Activated T-cell treated with anti-CD3 and anti-CD28 coated beads for 4 hours (primary cell): ENCODE measurements around the gene MYO9A.
"Not testable (repeated sequence)": the region's sequence is repeated elsewhere in the genome, so short reads cannot be mapped to it uniquely, and the experiment has no call there.

Experiments used
- DNase-seq: peaks from one replicate; pipeline ENCODE4 v3.0.0-alpha.2; 2020

The MYO9A gene

GRCh38 chr15:72086920-72087648 lies 30.9 kb downstream of the MYO9A start:
- DNase-seq, result no peak

DNA sequence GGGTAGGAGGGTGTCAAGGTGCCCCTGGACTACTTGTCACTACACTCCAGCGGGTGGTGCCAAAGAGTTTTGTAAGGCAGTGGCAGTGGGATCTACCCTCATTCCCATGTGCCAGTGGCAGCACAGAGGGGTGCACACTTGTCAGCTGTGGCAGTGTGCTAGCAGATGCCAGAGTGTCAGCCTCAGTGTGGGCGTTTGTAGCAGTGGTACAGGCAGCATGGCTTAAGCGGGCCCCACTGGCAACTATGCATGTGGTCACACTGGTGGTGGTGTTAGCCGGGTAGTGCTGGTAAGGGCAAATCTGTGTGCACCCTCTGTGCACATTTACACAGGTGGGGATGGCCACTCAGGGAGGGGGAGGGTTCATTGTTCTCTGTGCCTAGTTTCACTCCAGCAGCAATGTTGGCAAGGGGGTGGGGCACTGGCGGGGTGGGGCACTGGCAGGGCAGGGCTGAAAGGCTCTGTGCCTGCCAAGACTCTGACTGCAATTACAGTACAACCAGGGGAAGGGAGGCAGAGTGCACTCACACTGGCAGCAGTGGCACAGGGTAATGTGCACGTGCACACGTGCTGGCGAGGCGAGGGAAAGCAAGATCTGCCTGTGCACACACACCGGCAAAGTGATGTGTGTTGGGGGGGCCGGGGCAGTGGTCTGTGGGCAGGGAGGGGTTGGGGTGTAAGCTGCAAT lies 31.8 kb downstream of the MYO9A start:
- no peak for DNase-seq

GRCh38 chr15:72082176-72082575 lies 35.8 kb downstream of the MYO9A start:
- DNase-seq, result no peak

- no peak for DNase-seq
Observed at GRCh38 chr15:72078887-72079286, 39.1 kb downstream of the MYO9A start.

DNA sequence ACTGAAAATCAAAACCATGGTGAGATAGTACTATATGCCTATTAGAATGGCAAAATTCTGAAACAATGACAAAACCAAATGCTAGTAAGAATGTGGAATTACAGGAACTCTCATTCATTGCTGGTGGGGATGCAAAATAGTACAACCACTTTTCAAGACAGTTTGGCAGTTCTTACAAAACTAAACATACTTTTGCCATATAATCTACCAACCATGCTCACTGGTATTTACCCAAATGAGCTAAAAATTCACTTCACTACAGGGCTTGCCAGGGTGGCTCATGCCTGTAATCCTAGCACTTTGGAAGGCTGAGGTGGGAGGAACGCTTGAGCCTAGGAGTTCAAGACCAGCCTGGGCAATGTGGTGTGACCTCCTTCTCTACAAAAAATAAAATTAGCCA lies 40.0 kb downstream of the MYO9A start:
- no peak for DNase-seq

DNA sequence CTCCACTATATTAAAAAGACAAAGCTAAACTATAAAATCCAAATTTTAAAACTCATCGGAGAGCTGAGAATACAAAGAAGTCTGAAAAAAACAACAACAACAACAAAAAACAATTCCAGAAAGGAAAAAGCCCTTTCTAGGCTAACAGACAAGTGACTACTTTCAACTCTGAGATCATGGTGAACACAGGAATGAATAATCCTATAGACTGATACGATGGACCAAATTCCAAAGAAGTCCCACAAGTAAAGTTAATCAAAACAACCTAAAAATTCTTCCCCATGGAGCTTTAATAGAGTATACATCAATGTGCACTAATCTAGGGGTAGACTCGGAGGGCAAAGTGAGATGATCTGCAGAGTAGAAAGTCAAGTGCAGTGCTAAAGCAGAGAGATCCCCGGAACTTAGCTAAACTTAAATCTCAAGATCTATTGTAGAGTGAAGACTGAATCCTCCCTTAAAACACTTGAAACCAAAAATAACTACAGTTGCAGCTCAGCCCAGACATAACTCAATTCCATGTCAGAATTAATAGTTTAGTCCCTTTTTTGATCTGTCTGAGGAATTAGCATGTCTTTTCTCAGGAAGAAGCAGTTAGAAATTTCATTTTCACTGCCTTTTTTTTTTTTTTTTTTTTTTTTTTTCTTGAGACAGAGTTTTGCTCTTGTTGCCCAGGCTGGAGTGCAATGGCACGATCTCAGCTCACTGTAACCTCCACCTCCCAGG lies 43.5 kb downstream of the MYO9A start:
- no peak for DNase-seq

GRCh38 chr15:72071448-72071825 lies 46.5 kb downstream of the MYO9A start:
- DNase-seq, result not testable (repeated sequence)

DNA sequence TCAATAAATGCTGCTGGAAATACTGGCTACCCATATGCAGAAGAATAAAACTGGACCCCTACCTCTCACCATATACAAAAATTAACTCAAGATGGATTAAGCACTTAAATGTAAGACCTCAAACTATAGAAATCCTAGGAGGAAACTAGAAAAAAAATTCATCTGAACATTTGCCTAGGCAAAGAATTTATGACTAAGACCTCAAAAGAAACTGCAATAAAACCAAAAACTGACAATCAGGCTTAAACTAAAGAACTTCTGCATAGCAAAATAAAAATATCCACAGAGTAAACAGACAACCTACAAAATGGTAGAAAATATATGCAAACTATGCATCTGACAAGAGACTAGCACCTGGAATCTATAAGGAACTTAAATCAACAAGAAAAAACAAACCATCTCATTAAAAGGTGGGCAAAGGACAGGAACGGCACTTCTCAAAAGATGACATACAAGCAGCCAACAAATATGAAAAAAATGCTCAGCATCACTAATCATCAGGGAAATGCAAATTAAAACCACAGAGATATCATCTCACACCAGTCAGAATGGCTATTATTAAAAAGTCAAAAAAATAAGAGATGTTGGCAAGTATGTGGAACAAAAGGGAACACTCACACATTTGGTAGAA lies 47.0 kb downstream of the MYO9A start:
- no peak for DNase-seq

GRCh38 chr15:72068856-72069255 lies 49.1 kb downstream of the MYO9A start:
- DNase-seq, result no peak

DNA sequence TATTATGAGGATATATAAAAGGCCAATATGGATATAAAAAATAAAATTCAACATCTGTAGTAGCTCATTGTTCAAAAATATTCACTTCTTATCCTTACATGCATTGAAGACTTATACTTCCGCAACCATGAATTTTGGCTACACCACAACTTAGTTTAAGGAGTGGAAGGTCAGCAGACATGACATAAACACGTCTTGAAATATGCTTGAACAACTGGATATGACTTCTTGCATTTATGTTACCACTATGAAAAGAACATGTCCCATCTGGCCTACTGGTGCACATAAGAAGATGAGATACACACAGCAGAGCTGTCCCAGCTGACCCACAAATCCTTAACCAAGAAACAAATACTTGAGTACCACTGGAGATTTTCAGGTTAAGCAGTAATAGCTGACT lies 52.1 kb downstream of the MYO9A start:
- no peak for DNase-seq

GRCh38 chr15:72063186-72063585 lies 54.8 kb downstream of the MYO9A start:
- DNase-seq, result no peak

GRCh38 chr15:72062319-72062718 lies 55.6 kb downstream of the MYO9A start:
- DNase-seq, result no peak

- no peak for DNase-seq
Observed at GRCh38 chr15:72060687-72061250, 57.2 kb downstream of the MYO9A start.

DNA sequence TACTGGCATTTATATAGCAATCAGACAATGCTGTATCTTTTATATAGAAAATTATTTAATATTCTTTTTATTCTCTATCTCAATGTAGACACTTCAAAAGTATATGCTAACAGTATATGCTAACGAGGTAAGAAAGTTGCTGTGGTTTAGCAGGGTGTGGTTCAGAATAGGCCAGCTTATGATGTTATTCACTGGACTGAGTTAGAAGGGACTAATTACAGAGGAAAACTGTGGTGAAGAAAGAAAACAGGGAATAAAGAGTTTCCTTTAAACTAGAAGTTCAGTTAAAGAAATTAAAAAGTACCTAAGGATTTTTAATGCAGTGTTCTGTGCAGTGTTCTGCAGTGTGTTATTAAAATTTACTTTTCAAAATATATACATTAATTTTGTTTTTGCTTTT lies 59.4 kb downstream of the MYO9A start:
- DNase-seq, result no peak

DNA sequence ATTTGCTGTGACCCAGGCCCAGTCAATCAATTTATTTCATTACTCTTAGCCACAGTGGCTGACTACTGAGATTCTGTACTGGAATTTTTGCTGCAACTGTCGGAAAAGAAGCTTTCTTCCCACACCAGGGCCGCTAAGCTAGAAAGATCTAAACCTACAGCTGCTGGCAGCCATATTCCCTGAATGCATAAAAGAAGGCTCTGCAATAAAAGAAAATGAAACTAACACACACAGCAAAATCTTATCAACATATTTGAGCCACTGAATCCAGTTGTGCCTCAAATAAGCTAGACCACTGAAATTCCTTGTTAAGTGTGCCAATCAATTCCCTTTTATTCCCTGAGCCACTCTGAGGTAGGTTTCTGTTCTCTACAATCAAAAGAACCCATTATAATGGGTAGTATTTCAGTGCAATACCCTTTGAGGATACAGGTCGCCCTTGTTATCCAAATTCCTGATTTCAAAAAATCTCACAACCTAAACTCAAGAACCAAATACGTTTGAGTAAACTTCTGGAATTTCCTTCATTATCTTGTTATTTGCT lies 60.3 kb downstream of the MYO9A start:
- no peak for DNase-seq

- not testable (repeated sequence) for DNase-seq
Observed at GRCh38 chr15:72056217-72056616, 61.7 kb downstream of the MYO9A start.

DNA sequence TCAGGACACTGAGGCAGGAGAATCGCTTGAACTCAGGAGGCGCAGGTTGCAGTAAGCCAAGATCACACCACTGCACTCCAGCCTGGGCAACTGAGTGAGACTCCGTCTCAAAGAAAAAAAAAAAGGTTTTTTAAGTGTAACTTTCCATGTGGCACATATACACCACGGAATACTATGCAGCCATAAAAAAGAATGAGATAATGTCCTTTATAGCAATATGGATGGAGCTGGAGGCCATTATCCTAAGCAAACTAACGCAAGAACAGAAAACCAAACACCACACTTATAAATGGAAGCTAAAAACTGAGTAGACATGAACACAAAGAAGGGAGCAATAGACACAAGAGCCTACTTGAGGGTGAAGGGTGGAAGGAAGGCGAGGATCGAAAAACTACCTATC lies 64.7 kb downstream of the MYO9A start:
- not testable (repeated sequence) for DNase-seq

- no peak for DNase-seq
Observed at GRCh38 chr15:72050700-72051099, 67.2 kb downstream of the MYO9A start.

GRCh38 chr15:72047020-72047419 lies 70.9 kb downstream of the MYO9A start:
- no peak for DNase-seq

DNA sequence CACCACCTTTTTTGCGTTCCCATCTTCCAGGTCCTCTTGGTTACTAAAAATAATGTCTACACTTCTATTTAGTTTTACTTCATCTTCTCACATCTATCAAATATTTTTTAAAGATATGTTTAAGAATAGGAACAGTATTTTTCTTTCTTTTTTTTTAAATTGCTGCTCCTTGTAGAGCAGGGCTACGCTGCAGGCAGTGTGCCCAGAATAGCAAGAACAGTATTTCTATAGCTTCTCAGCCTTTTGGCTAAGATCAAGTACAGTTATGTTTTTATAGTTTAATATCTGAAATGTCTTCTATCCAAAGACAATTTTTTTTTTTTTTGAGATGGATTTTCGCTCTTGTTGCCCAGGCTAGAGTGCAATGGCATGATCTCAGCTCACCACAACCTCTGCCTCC lies 73.0 kb downstream of the MYO9A start:
- no peak for DNase-seq

DNA sequence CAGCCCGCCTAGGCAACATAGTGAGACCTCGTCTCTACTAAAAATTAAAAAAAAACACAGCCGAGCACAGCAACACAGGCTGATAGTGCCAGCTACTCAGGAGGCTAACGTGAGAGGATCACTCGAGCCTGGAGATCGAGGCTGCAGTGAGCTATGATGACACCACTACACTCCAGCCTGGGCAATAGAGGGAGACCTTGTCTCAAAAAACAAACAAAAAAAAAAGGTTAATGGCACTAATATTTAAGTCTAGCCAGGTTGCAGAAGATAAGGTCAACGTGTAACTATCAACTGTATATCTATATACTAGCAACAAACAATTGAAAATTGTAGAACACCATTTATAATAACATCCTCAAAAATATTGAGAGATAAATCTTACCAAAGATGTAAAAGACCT lies 75.1 kb downstream of the MYO9A start:
- no peak for DNase-seq

DNA sequence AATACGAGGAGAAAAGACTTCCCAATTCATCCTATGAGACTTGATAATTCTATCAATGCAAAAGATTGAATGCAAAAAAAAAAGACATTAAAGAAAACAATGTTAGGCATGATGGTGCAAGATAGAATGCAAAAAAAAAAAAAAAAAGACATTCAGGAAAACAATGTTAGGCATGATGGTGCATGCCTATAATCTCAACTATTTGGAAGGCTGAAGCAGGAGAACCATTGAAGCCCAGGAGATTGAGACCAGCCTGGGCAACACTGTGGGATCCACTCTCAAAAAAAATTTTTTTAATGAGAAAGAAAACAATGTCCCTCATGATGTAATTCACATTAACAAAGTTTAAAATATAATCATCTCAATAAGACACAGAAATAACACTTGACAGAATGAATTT lies 75.9 kb downstream of the MYO9A start:
- no peak for DNase-seq

- no peak for DNase-seq
Observed at GRCh38 chr15:72037321-72037720, 80.6 kb downstream of the MYO9A start.
